ENCODE results near the gene ZSWIM1.
"Not testable (repeated sequence)": the region's sequence is repeated elsewhere in the genome, so short reads cannot be mapped to it uniquely, and the experiment has no call there.

ZSWIM1 gene

DNA sequence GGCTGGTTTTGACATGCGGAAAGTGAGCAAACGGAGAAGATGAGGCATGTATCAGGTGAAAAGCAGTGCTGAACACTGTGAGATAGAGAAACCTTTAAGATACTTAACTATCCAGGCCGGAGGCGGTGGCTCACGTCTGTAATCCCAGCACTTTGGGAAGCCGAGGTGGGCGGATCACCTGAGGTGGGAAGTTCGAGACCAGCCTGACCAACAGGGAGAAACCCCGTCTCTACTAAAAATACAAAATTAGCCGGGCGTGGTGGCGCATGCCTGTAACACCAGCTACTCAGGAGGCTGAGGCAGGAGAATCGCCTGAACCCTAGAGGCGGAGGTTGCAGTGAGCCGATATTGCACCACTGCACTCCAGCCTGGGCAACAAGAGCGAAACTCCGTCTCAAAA lies 50.7 kb downstream of the ZSWIM1 start:
- not testable (repeated sequence) for DNase-seq (ENCODE audit: low spot score)

DNA sequence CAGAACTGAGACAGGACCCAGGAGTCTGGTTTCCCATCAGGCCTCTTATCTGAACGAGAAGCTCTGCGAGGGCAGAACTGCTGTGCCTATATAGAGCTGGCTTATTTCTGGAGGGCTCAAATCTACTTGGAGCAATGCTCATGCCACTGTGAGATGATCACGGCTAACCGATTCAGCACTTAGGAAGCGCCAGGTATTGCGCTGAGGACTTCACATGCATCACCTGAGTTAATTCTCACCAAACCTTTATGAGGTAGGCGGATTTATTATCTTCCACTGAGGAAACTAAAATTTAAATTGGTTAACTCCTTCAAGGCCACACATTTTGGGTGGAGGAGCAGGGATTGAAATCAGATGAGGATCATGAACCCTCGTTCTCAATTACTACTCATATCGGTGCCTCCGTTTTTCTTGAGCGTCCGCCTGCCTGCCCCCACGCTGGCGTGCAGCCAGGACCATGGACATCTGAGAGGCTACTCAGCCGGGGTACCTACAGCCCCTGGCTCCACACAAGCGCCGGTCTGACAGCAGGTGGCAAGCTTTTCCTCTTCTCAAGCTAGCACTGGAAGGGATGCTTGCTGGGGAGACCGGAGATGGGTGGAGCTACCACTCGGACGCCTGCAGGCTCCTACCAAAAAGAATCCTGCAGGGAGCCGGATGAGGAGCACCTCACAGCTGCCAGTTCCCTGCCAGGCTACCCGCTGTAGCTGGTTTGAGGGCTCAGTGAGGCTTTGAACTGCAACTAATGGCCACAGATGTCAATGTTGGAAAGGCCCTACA lies 52.4 kb downstream of the ZSWIM1 start:
- DNase-seq (ENCODE audit: low spot score) = peak; percentile 60

DNA sequence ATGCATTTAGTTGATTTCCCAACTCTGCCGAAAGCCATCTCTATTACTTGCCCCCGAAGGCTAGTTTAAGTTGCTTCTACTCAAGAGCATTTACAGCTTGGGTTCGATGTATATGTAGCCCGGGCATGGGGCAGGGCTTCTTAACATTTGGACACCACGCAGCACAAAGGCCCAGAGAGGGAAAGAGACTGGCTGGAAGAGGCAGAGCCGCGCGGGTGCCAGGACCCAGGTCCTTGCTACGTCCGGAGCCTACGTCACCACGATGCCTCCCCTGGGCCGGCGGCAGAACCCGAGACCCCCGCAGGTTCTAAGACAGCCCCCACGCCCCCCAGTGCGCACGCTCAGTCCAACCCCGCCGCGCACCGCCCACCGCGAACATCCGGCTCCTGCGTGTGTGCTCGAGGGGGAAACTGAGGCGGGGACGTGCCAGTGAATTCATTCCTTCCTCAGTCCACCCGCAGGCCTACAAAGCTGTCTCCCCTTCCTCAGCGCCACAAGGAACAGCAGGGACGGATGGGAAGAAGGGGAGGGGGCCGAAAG lies 53.1 kb downstream of the ZSWIM1 start:
- peak; percentile 46 for DNase-seq (ENCODE audit: low spot score)

Measured in LoVo (cell line).